A549 treated with GW870086 at 1 μM for 4 hours (cell line): ENCODE data around the gene HOXC4. TPM values are rescaled to one million over a fixed set of nuclear protein-coding genes. Genes with fewer than 3 reads are reported as not detected.

ENCODE experiments used
- total RNA-seq: library from RNA; stranded (reverse); fragments of 200-300 nt; extraction: Qiagen RNA extraction; gene quantifications from 5 replicates; pipeline ENCODE4 v1.2.3, GENCODE V29; 2022; ENCODE audit warnings: low read depth

The HOXC4 gene
- total RNA-seq = 1.9 to 3.5 TPM (median 3.5 TPM) in 5 replicates

DNA sequence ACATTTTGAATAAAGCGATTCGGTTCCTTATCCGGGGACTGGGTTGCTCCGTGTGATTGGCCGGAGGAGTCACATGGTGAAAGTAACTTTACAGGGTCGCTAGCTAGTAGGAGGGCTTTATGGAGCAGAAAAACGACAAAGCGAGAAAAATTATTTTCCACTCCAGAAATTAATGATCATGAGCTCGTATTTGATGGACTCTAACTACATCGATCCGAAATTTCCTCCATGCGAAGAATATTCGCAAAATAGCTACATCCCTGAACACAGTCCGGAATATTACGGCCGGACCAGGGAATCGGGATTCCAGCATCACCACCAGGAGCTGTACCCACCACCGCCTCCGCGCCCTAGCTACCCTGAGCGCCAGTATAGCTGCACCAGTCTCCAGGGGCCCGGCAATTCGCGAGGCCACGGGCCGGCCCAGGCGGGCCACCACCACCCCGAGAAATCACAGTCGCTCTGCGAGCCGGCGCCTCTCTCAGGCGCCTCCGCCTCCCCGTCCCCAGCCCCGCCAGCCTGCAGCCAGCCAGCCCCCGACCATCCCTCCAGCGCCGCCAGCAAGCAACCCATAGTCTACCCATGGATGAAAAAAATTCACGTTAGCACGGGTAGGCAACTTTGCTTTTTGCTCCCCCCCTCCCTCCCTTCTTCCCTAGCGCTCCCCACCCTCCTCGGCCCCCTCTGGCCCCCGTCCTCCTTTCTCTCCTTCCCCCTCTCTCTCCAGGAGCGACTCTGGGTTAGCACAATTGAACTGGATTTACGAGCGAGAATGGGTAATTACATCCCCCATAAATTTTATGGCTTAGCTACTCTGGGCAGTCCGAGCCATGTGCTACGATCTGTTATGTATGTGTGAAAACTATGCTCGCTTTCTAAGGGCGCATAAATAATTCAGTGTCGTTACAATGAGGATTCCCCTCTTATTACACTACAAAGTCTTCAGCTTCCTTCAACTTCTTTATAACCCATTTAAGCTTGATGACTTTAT lies at the start of gene HOXC4:
HOXC4 (plus strand) TSS at position 85 of the 991 bp plus-strand sequence; CDS start at position 173, 88 bp downstream.

DNA sequence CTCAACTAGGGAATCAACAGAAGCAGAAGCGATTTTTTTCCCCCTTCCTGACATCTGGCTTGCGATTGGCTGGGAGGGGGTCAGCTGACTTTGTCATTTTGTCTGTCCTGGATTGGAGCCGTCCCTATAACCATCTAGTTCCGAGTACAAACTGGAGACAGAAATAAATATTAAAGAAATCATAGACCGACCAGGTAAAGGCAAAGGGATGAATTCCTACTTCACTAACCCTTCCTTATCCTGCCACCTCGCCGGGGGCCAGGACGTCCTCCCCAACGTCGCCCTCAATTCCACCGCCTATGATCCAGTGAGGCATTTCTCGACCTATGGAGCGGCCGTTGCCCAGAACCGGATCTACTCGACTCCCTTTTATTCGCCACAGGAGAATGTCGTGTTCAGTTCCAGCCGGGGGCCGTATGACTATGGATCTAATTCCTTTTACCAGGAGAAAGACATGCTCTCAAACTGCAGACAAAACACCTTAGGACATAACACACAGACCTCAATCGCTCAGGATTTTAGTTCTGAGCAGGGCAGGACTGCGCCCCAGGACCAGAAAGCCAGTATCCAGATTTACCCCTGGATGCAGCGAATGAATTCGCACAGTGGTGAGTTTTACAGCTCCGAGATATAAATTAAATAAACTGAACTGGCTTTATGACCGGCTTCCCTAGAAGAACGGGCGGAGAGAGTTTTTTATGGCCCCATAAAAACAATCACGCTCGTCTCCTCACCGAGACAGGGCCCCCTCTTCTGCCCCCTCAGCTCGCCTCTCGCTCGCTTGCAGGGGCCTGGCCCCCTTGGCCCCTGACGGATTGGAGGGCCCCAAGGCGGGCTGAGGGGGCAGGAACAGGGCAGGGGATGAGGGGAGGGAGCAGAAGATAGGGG lies 25.1 kb upstream of the HOXC4 start, which contains the start of gene HOXC6:
HOXC6 (plus strand) TSS at position 127 of the 888 bp plus-strand sequence; CDS start at position 209, 82 bp downstream.

DNA sequence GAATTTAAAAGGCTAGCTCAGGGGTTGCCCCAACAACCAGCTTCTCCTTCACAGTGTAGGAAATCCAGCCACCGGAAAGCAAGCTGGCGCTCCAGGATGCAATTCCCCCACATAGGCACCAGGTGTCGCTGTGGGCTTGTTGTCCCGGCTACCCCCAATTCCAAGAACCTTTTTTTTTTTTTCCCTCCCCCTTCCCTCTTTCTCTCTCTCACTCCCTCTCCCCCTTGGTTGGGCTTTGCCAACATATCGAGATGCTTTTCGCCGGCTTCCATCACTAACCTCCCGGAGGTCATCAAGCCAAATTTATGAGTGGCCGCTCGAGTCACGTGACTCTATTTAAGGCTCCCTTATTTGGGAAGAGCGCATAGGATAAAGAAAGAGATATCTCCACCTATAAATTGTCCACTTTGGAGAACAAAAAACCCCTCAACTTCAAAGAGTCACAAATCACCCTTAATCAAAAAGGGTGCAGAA lies 21.0 kb upstream of the HOXC4 start, which contains the start of gene HOXC5:
HOXC5 (plus strand) TSS at position 424 of the 474 bp plus-strand sequence. CDS start 73 bp downstream, outside the sequence.

Other genes with a start within 250 kb of the HOXC4 start
- 14.2 to 23.5 TPM (median 16.9 TPM) in 5 replicates for gene HOXC13, start 115.0 kb upstream of the HOXC4 start, total RNA-seq
- gene HOXC12, start 98.9 kb upstream of the HOXC4 start, total RNA-seq = not detected in 5 replicates
- 0.52 to 0.74 TPM (median 0.58 TPM) in 5 replicates for gene HOXC11, start 80.7 kb upstream of the HOXC4 start, total RNA-seq
- 0.10 to 0.40 TPM (median 0.23 TPM) in 5 replicates for gene HOTAIR, start 78.9 kb upstream of the HOXC4 start, total RNA-seq
- gene HOXC10, start 68.7 kb upstream of the HOXC4 start, total RNA-seq = 2.1 to 4.3 TPM (median 2.5 TPM) in 5 replicates
- 9.4 to 15.9 TPM (median 11.8 TPM) in 5 replicates for gene HOXC9, start 53.7 kb upstream of the HOXC4 start, total RNA-seq
- 4.4 to 5.3 TPM (median 4.5 TPM) in 5 replicates for gene HOXC8, start 44.9 kb upstream of the HOXC4 start, total RNA-seq
- 3.7 to 4.8 TPM (median 4.4 TPM) in 5 replicates for gene HOXC6, start 25.4 kb upstream of the HOXC4 start, total RNA-seq
- gene HOXC5, start 20.8 kb upstream of the HOXC4 start, total RNA-seq = 0.38 to 1.3 TPM (median 0.61 TPM) in 5 replicates
- 25.0 to 34.6 TPM (median 30.1 TPM) in 5 replicates for gene SMUG1, start 135.2 kb downstream of the HOXC4 start, total RNA-seq
- 20.9 to 25.9 TPM (median 23.1 TPM) in 5 replicates for gene CBX5, start 226.3 kb downstream of the HOXC4 start, total RNA-seq
- gene HNRNPA1, start 226.9 kb downstream of the HOXC4 start, total RNA-seq = 1,512 to 2,276 TPM (median 1,557 TPM) in 5 replicates
- 0.10 TPM in 1 of 5 replicates, not detected in the others for gene NFE2, start 247.2 kb downstream of the HOXC4 start, total RNA-seq